ENCODE data around the gene RETN. TPM values are rescaled to one million over a fixed set of nuclear protein-coding genes. Genes with fewer than 3 reads are reported as not detected.

Gene RETN
- polyA plus RNA-seq, 3 donors, result 42.1 to 119 (median 60.0) TPM

- TF ChIP-seq CTCF (IDR thresholded peaks at IDR 0.05), result no peak
- intact Hi-C loops (cut with micrococcal nuclease), result no loop called here
- H3K27me3 Mint-ChIP-seq (ENCODE audit: low read depth in 3 of 3), result peaks cover 0 to 5% (median 0%) of the 10 kb centered on the region in 3 donors
These were observed 1.9 kb downstream of the RETN start for GRCh38 chr19:7670790-7671189.

GRCh38 chr19:7672522-7672921 is 3.7 kb downstream of the RETN start:
- H3K36me3 Mint-ChIP-seq, result peaks cover 2 to 5% of the 10 kb centered on the region in 2 donors
- 71% methylated on average over 5 of the region's 9 CpGs for WGBS (ENCODE audit: insufficient coverage)
- no peak overlapping the region for H3K9ac ChIP-seq (ENCODE audit: insufficient read depth, low read length, poor library complexity, severe bottlenecking)
- DNase-seq, result no peak
- peaks cover 11 to 17% (median 13%) of the 10 kb centered on the region in 7 donors for H3K9me3 Mint-ChIP-seq
- peaks cover 77% of the 10 kb centered on the region for H3K4me1 Mint-ChIP-seq
- TF ChIP-seq CTCF (IDR thresholded peaks at IDR 0.05), result no peak
- H3K4me3 Mint-ChIP-seq, result no peak overlapping the region
- peaks cover 37% of the 10 kb centered on the region for H3K79me2 ChIP-seq (ENCODE audit: insufficient read depth, low read length)
- H3K27me3 ChIP-seq (ENCODE audit: control insufficient read depth in 2 of 2, insufficient read depth in 2 of 2, low read length in 2 of 2), result no peaks in the 10 kb centered on the region
- H3K4me2 ChIP-seq (replicated peaks; ENCODE audit: extremely low read depth, low read length, poor library complexity, severe bottlenecking), result no peak overlapping the region
- H3K4me3 ChIP-seq (replicated peaks in 1 of 3; ENCODE audit: low read depth in 2 of 3, low read length in 3 of 3), result no peak overlapping the region
- H3K27me3 Mint-ChIP-seq (ENCODE audit: low read depth in 3 of 3), result peaks cover 0 to 4% (median 0%) of the 10 kb centered on the region in 3 donors
- no peaks in the 10 kb centered on the region for H3K36me3 ChIP-seq (replicated peaks in 1 of 2; ENCODE audit: control insufficient read depth in 1 of 2, insufficient read depth in 2 of 2, low read length in 2 of 2)
- H2AFZ ChIP-seq (ENCODE audit: insufficient read depth, low read depth, low read length, poor library complexity, severe bottlenecking), result no peak overlapping the region
- peaks cover 7 to 13% of the 10 kb centered on the region in 2 donors for H3K9me3 ChIP-seq (replicated peaks in 1 of 2; ENCODE audit: control insufficient read depth in 1 of 2, insufficient read depth in 1 of 2, low read length in 2 of 2)
- H3K27ac Mint-ChIP-seq, result peak overlapping the region in 2 of 7 donors; percentile 53 to 63
- H3K4me1 ChIP-seq (ENCODE audit: control insufficient read depth in 1 of 2, insufficient read depth in 2 of 2, low read length in 2 of 2), result peaks cover 65 to 81% of the 10 kb centered on the region in 2 donors
- peak overlapping the region in 1 of 2 donors; percentile 81 for H3K27ac ChIP-seq (ENCODE audit: low read depth in 1 of 2, low read length in 2 of 2)
- intact Hi-C loops (cut with micrococcal nuclease), result no loop called here
- H4K20me1 ChIP-seq (ENCODE audit: insufficient read depth, low read length), result no peaks in the 10 kb centered on the region

More at GRCh38 chr19:7670790-7671189, 1.9 kb downstream of the RETN start:
- peaks cover 7 to 13% of the 10 kb centered on the region in 2 donors for H3K9me3 ChIP-seq (replicated peaks in 1 of 2; ENCODE audit: control insufficient read depth in 1 of 2, insufficient read depth in 1 of 2, low read length in 2 of 2)
- H3K4me3 ChIP-seq (replicated peaks in 1 of 3; ENCODE audit: low read depth in 2 of 3, low read length in 3 of 3), result peak overlapping the region in 2 of 3 experiments; percentile 32 to 73
- peaks cover 48 to 66% of the 10 kb centered on the region in 2 donors for H3K4me1 ChIP-seq (ENCODE audit: control insufficient read depth in 1 of 2, insufficient read depth in 2 of 2, low read length in 2 of 2)
- no peaks in the 10 kb centered on the region for H3K36me3 ChIP-seq (replicated peaks in 1 of 2; ENCODE audit: control insufficient read depth in 1 of 2, insufficient read depth in 2 of 2, low read length in 2 of 2)
- Mint-ChIP-seq H3K36me3 (peaks cover 2 to 5% of the 10 kb centered on the region in 2 donors), H3K9me3 (peaks cover 11 to 19% (median 13%) of the 10 kb centered on the region in 7 donors), H3K4me3 (peak overlapping the region; percentile 85 to 92), H3K4me1 (peaks cover 60% of the 10 kb centered on the region), H3K27ac (peak overlapping the region in 6 of 7 donors; percentile 70 to 93 (median 88))
- H3K79me2 ChIP-seq (ENCODE audit: insufficient read depth, low read length), result peaks cover 20% of the 10 kb centered on the region
- peak in 1 of 3 donors; percentile 34 for DNase-seq
- peak overlapping the region; percentile 71 for H2AFZ ChIP-seq (ENCODE audit: insufficient read depth, low read depth, low read length, poor library complexity, severe bottlenecking)
- H3K27ac ChIP-seq (ENCODE audit: low read depth in 1 of 2, low read length in 2 of 2), result peak overlapping the region; percentile 45 to 87
- H4K20me1 ChIP-seq (ENCODE audit: insufficient read depth, low read length), result no peaks in the 10 kb centered on the region
- no peaks in the 10 kb centered on the region for H3K27me3 ChIP-seq (ENCODE audit: control insufficient read depth in 2 of 2, insufficient read depth in 2 of 2, low read length in 2 of 2)
- H3K4me2 ChIP-seq (replicated peaks; ENCODE audit: extremely low read depth, low read length, poor library complexity, severe bottlenecking), result peak overlapping the region; percentile 81
- 52% methylated on average over 4 of the region's 9 CpGs for WGBS (ENCODE audit: insufficient coverage)
- peak overlapping the region; percentile 56 for H3K9ac ChIP-seq (ENCODE audit: insufficient read depth, low read length, poor library complexity, severe bottlenecking)
